B cell (primary cell): ENCODE measurements around the gene ARHGAP45.

Experiments used
- CTCF ChIP-seq: fragments of 200-600 bp; IDR thresholded peaks from one replicate; pipeline ENCODE4 v1.8.0; 2022; ENCODE audit warnings: antibody characterized with exemption, mild to moderate bottlenecking
- EZH2 ChIP-seq: IDR thresholded peaks from 2 replicates; pipeline ENCODE4 v1.6.1; 2012; ENCODE audit warnings: borderline replicate concordance, low read depth, mild to moderate bottlenecking, moderate library complexity, low read length; ENCODE audit not compliant: insufficient read depth, poor library complexity, severe bottlenecking

- no peak for TF ChIP-seq CTCF
- no peak for TF ChIP-seq EZH2
Observed at GRCh38 chr19:1053176-1054101, 13.5 kb upstream of the ARHGAP45 start.
